ENCODE results near the gene TMIGD1.

TMIGD1 gene

DNA sequence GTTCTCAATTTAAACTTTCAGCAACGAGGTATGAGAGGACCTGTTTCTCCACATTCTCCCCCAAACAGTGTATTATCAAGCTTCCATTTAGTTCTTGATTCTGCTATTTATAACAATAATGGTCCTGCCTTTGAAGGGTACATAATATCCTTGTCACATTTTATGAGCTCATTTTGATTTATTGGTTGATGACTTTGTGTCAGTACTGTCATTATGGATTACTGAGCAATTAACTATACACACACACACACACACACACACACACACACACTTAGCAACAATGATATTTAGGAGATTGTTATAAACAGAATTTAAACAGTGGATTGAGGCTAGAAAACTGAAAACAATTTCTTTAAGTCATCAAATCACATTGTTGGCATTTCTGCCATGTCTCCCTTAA, 7.0 kb downstream of the TMIGD1 start:
- no peak for FAIRE-seq
- DNase-seq (ENCODE audit: insufficient read length, low spot score), result no peak
- TF ChIP-seq POLR2A (IDR thresholded peaks at IDR 0.05; ENCODE audit: low read depth, low read length), result no peak

GRCh38 chr17:30324723-30325122, 9.1 kb downstream of the TMIGD1 start:
- no peak for TF ChIP-seq POLR2A (IDR thresholded peaks at IDR 0.05; ENCODE audit: low read depth, low read length)
- FAIRE-seq, result no peak
- no peak for DNase-seq (ENCODE audit: insufficient read length, low spot score)

DNA sequence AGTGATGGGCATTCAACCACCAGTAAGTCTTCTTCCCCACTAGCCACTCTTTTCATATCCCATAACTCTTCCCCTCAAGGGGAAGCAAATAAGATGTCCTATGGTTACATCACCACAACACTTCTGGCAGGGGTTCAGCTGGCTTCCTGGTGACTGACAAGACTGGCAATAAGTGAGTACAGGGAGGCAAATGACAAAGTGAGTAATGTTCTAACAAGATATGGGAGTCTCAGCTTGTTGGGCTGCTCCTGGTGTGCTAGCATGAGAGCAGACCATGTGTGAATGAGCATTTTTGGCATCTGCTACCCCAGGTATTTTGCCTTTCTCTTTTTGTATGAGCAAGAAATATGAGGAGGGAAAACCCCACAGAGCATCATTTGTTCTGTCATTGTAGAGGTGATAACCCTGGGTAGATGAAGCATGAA, 9.9 kb downstream of the TMIGD1 start:
- no peak for FAIRE-seq
- no peak for DNase-seq (ENCODE audit: insufficient read length, low spot score)

DNA sequence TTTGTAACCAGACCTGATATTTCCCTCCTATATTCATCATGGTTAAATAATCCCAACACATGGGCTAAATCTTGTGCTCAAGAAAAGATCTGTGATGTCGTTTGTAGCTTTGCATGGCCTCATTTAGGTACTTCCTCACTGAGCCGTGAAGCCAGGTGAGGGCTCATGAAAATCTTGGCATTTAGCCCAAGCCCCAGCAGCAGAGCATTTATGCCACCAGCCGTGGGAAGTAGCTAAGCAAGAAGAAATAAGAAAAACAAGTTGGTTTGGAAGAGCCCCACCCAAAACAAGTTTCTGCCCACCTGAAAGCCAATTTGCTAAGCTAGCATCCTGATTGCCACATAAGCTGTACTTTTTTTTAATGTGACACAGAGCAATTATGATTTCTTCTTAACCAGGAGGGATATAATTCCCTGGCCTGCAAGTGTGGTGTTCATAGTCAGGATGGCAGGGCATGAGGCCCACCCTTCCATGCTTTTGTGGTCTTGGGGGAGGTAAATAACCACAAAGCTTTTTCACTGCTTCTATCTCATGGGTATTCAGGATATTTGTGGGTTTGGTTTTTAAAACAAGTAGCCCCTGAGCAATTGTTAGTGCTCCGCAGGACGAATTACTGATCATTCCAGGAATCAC, 10.5 kb downstream of the TMIGD1 start:
- DNase-seq (ENCODE audit: insufficient read length, low spot score) (no peak), FAIRE-seq (no peak)
- TF ChIP-seq POLR2A (IDR thresholded peaks at IDR 0.05; ENCODE audit: low read depth, low read length), result no peak

More for the DNA sequence above, 9.9 kb downstream of the TMIGD1 start:
- no peak for TF ChIP-seq POLR2A (IDR thresholded peaks at IDR 0.05; ENCODE audit: low read depth, low read length)

DNA sequence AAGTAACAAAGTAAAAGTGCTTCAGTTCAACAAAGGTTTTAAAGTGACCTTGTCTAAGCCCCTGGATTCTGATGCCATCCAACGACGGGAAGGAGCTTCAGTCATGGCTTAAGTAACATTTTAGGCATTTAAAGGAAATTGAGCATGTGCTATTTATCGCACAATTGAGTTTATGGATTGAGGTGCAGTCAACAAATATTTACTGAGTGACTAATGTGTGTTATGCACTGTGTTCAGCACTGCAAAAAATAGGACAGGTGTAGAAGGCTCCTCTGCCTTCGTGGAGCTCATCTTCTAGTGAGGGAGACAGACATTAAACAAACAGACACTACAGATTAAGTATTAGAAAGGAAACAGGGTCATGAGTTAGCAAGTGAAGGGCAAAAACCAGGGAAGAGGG, 12.5 kb downstream of the TMIGD1 start:
- TF ChIP-seq POLR2A (IDR thresholded peaks at IDR 0.05; ENCODE audit: low read depth, low read length), result no peak

DNA sequence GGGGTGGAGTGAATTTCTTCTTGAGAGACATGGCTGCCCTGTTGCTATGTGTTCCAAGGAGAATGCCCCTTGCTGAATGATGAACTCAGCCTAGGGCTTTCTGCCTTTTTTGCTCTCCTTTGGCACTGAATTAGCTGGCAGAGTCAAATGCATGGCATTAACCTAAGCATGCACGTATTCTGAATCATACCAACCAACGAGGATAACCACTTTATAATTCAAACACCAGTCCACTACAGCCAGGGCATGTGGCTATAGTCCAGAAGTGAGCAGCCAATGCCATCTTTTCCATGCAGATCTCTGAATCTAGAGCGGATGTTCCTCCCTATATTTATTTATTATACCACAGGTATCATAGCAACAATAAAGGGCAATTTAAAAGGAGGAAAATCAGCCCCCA, 15.7 kb downstream of the TMIGD1 start:
- FAIRE-seq (no peak), DNase-seq (ENCODE audit: insufficient read length, low spot score) (no peak)
- TF ChIP-seq POLR2A (IDR thresholded peaks at IDR 0.05; ENCODE audit: low read depth, low read length), result no peak

More for the DNA sequence above, 12.5 kb downstream of the TMIGD1 start:
- no peak for DNase-seq (ENCODE audit: insufficient read length, low spot score)
- no peak for FAIRE-seq

DNA sequence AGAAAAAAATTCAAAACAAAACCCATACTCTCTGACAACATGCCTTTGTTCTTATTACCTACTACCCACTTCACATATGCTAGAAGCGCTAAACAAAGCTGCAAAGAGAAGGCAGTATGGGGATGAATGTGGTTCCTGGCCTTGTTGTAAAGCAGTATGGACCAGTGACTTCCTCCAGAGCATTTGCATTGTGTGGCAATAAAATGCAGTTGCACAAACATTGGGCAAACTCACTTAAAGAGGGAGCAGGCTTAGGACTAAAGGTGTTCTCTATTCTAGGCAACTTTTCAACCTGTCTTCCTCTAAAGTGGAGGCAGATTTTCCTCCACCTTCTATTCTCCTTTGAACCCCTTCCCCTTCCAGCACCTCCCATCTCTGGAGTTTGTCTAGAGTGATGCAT, 17.1 kb downstream of the TMIGD1 start:
- TF ChIP-seq POLR2A (IDR thresholded peaks at IDR 0.05; ENCODE audit: low read depth, low read length), result no peak
- FAIRE-seq (no peak), DNase-seq (ENCODE audit: insufficient read length, low spot score) (no peak)

GRCh38 chr17:30315106-30315505, 18.8 kb downstream of the TMIGD1 start:
- DNase-seq (ENCODE audit: insufficient read length, low spot score) (no peak), FAIRE-seq (no peak)
- no peak for TF ChIP-seq POLR2A (IDR thresholded peaks at IDR 0.05; ENCODE audit: low read depth, low read length)

- FAIRE-seq (no peak), DNase-seq (ENCODE audit: insufficient read length, low spot score) (no peak)
- no peak for TF ChIP-seq POLR2A (IDR thresholded peaks at IDR 0.05; ENCODE audit: low read depth, low read length)
These were observed 19.4 kb downstream of the TMIGD1 start for GRCh38 chr17:30314474-30314873.

GRCh38 chr17:30312226-30312625, 21.6 kb downstream of the TMIGD1 start:
- FAIRE-seq (no peak), DNase-seq (ENCODE audit: insufficient read length, low spot score) (no peak)
- no peak for TF ChIP-seq POLR2A (IDR thresholded peaks at IDR 0.05; ENCODE audit: low read depth, low read length)

DNA sequence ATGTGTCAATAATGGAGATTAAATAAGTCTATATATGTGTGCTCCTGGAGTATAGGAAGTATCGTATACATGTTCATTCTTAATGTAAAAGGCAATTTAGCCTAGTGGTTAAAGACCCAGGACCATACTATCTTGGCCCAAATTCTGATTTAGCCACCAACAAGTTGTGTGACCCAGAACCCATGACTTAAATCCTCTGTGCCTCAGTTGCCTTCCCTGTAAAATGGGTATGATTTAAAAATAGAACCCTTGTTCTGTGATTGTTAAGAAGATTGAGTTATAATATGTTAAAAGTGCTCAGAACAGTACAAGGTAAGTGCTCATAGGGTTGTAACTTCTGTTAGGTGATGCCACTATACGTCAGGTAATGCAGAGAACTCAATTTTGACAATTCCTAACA, 23.3 kb downstream of the TMIGD1 start:
- FAIRE-seq, result no peak
- no peak for TF ChIP-seq POLR2A (IDR thresholded peaks at IDR 0.05; ENCODE audit: low read depth, low read length)
- no peak for DNase-seq (ENCODE audit: insufficient read length, low spot score)

GRCh38 chr17:30309591-30309990, 24.3 kb downstream of the TMIGD1 start:
- FAIRE-seq, result no peak
- DNase-seq (ENCODE audit: insufficient read length, low spot score), result no peak

DNA sequence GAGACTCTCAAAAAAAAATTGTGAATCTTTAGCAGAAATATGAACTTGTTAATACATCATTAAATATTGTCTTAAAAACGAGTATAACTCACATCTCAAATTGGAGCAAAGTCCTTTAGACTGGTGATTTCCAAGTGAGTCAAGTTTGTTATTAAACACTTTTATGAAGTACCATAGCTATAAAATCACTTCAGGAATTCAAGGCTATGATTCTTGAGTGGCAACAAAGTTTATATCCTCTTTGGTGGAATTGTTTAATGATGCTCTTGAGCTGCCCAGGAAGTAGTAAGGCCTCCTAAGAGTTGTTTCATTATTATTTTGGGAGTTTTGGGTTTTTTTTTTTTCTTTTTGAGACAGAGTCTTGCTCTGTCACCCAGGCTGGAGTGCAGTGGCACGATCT, 25.5 kb downstream of the TMIGD1 start:
- no peak for FAIRE-seq
- DNase-seq (ENCODE audit: insufficient read length, low spot score), result no peak
- no peak for TF ChIP-seq POLR2A (IDR thresholded peaks at IDR 0.05; ENCODE audit: low read depth, low read length)

More at GRCh38 chr17:30309591-30309990, 24.3 kb downstream of the TMIGD1 start:
- TF ChIP-seq POLR2A (IDR thresholded peaks at IDR 0.05; ENCODE audit: low read depth, low read length), result no peak

- TF ChIP-seq POLR2A (IDR thresholded peaks at IDR 0.05; ENCODE audit: low read depth, low read length), result no peak
- DNase-seq (ENCODE audit: insufficient read length, low spot score), result no peak
These were observed 29.1 kb downstream of the TMIGD1 start for GRCh38 chr17:30304778-30305177.

DNA sequence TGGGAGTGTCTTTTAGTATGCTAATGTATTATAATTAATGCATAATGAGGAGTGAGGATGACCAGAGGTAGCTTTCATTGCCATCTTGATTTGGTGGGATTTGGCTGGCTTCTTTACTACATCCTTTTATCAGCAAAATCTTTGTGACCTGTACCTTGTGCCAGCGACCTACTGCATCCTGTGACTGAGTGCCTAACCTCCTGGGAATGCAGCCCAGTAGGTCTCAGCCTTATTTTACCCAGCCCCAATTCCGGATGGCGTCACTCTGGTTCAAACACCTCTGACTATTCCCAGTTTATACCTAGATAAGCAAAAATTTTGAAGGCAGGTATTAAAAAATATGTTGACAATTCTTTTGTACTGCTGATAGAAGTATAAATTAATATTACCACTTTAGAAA, 31.6 kb downstream of the TMIGD1 start:
- TF ChIP-seq POLR2A (IDR thresholded peaks at IDR 0.05; ENCODE audit: low read depth, low read length), result no peak
- DNase-seq (ENCODE audit: insufficient read length, low spot score), result no peak
- no peak for FAIRE-seq

More at GRCh38 chr17:30304778-30305177, 29.1 kb downstream of the TMIGD1 start:
- FAIRE-seq, result no peak

DNA sequence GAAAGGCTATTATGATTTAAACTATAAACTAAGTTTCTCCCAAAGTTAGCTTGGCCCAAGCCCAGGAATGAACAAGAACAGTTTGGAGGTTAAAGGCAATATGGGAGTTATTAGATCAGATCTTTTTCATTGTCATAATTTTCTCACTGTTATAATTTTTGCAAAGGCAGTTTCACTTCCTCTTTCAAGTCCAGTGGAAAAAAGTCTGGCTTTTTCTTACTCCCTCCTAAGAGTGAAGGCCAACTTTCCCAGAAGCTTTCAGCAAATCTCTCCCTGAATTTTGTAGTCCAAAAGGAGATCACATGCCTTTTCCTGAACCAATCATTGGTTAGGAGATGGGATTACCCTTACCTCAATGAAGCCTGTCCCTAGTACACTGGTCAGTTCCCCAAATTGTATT, 33.0 kb downstream of the TMIGD1 start:
- no peak for DNase-seq (ENCODE audit: insufficient read length, low spot score)
- no peak for FAIRE-seq
- TF ChIP-seq POLR2A (IDR thresholded peaks at IDR 0.05; ENCODE audit: low read depth, low read length), result no peak
